Right lobe of liver (tissue), 4 donors: ENCODE measurements around the gene RAD54L.

Experiments
- POLR2A ChIP-seq: fragments of 450-650 bp; IDR thresholded peaks from one replicate; pipeline ENCODE4 v1.6.1; 2017; ENCODE audit warnings: antibody characterized with exemption, mild to moderate bottlenecking
- TF ChIP-seq, protein P1 (sequence below), 4 donors: fragments of 200-600 bp in 3 of 4; fragments of 450-650 bp in 1 of 4; IDR thresholded peaks; one replicate each; pipeline versions ENCODE4 v1.5.1 to v1.8.0; 2016 to 2022; ENCODE audit warnings: antibody characterized with exemption in 4 of 4, mild to moderate bottlenecking in 2 of 4
- donor health status: DM: no; HTN: no; CAD: no.
- donor health status: DM: no; HTN: no; CAD: no.
- donor health status: DM: no; HTN: yes; CAD: no.

DNA sequence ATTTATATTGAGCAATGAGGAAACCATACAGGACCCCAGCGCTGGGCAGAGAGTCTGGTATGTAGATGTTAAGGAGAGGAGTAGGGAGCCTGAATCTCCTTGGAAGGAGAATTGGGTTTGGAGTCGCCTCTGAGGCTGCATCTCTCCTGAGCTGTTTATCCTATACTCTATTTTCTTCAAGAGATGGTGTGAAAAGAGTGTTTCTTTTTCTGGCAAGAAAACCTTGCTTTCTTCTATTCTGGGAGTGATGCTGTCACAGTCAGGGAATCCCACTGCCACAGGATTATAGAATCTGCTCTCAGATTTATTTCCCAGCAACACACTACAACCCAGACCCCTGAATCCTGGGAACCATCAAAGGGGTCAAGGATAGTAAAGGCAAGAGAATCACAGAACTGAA is 41.2 kb upstream of the RAD54L start:
- TF ChIP-seq, protein P1, sequence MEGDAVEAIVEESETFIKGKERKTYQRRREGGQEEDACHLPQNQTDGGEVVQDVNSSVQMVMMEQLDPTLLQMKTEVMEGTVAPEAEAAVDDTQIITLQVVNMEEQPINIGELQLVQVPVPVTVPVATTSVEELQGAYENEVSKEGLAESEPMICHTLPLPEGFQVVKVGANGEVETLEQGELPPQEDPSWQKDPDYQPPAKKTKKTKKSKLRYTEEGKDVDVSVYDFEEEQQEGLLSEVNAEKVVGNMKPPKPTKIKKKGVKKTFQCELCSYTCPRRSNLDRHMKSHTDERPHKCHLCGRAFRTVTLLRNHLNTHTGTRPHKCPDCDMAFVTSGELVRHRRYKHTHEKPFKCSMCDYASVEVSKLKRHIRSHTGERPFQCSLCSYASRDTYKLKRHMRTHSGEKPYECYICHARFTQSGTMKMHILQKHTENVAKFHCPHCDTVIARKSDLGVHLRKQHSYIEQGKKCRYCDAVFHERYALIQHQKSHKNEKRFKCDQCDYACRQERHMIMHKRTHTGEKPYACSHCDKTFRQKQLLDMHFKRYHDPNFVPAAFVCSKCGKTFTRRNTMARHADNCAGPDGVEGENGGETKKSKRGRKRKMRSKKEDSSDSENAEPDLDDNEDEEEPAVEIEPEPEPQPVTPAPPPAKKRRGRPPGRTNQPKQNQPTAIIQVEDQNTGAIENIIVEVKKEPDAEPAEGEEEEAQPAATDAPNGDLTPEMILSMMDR (IDR thresholded peaks at IDR 0.05), result no peak
- no peak for TF ChIP-seq POLR2A
